Stimulated activated naive CD8-positive, alpha-beta T cell treated with anti-CD3 and anti-CD28 coated beads, Interleukin-15, Interleukin-2, amounts not matched to agents 100 ng/mL and 50 ng/mL, for 24 hours (primary cell): ENCODE data around the gene EDN3.
"Not testable (repeated sequence)": the region's sequence is repeated elsewhere in the genome, so short reads cannot be mapped to it uniquely, and the experiment has no call there.

ENCODE experiments used
- H3K27ac Mint-ChIP-seq: one replicate; pipeline ENCODE4 v1.8.0; 2021; ENCODE audit warnings: mild to moderate bottlenecking, mixed read lengths
- H3K27me3 Mint-ChIP-seq: one replicate; pipeline ENCODE4 v1.8.0; 2021; ENCODE audit warnings: mixed read lengths
- H3K36me3 Mint-ChIP-seq: one replicate; pipeline ENCODE4 v1.8.0; 2021; ENCODE audit warnings: low read depth, mixed read lengths
- H3K4me1 Mint-ChIP-seq: one replicate; pipeline ENCODE4 v1.8.0; 2021; ENCODE audit warnings: low read depth, mixed read lengths
- H3K4me3 Mint-ChIP-seq: one replicate; pipeline ENCODE4 v1.8.0; 2021; ENCODE audit warnings: mild to moderate bottlenecking, mixed read lengths
- H3K9me3 Mint-ChIP-seq: one replicate; pipeline ENCODE4 v1.8.0; 2021; ENCODE audit warnings: mixed read lengths

Gene EDN3

GRCh38 chr20:59338444-59338843, 38.0 kb downstream of the EDN3 start:
- not testable (repeated sequence) for H3K4me1 Mint-ChIP-seq, H3K27ac Mint-ChIP-seq, H3K27me3 Mint-ChIP-seq, H3K36me3 Mint-ChIP-seq, H3K9me3 Mint-ChIP-seq, H3K4me3 Mint-ChIP-seq

GRCh38 chr20:59340201-59340885, 39.9 kb downstream of the EDN3 start:
- peaks cover 5% of the 10 kb centered on the region for H3K9me3 Mint-ChIP-seq
- H3K27ac Mint-ChIP-seq = no peak overlapping the region
- H3K4me1 Mint-ChIP-seq = no peaks in the 10 kb centered on the region
- no peak overlapping the region for H3K4me3 Mint-ChIP-seq
- no peaks in the 10 kb centered on the region for H3K36me3 Mint-ChIP-seq
- H3K27me3 Mint-ChIP-seq = peaks cover 3% of the 10 kb centered on the region

GRCh38 chr20:59341285-59342022, 41.0 kb downstream of the EDN3 start:
- not testable (repeated sequence) for H3K9me3 Mint-ChIP-seq, H3K27me3 Mint-ChIP-seq, H3K27ac Mint-ChIP-seq, H3K4me3 Mint-ChIP-seq, H3K4me1 Mint-ChIP-seq, H3K36me3 Mint-ChIP-seq

- Mint-ChIP-seq H3K4me3 (no peak overlapping the region), H3K27me3 (peaks cover 3% of the 10 kb centered on the region), H3K9me3 (peaks cover 5% of the 10 kb centered on the region), H3K27ac (no peak overlapping the region), H3K4me1 (no peaks in the 10 kb centered on the region), H3K36me3 (no peaks in the 10 kb centered on the region)
Observed at GRCh38 chr20:59342023-59342957, 41.9 kb downstream of the EDN3 start.

- Mint-ChIP-seq H3K36me3 (no peaks in the 10 kb centered on the region), H3K4me1 (no peaks in the 10 kb centered on the region), H3K27ac (no peak overlapping the region), H3K27me3 (peaks cover 3% of the 10 kb centered on the region), H3K9me3 (peaks cover 5% of the 10 kb centered on the region), H3K4me3 (no peak overlapping the region)
Observed at GRCh38 chr20:59346061-59346460, 45.6 kb downstream of the EDN3 start.

- Mint-ChIP-seq H3K4me1 (peaks cover 6% of the 10 kb centered on the region), H3K9me3 (no peaks in the 10 kb centered on the region), H3K27ac (no peak overlapping the region), H3K36me3 (no peaks in the 10 kb centered on the region), H3K27me3 (no peaks in the 10 kb centered on the region), H3K4me3 (no peak overlapping the region)
Observed at GRCh38 chr20:59349277-59349676, 48.9 kb downstream of the EDN3 start.

- Mint-ChIP-seq H3K9me3 (no peaks in the 10 kb centered on the region), H3K27me3 (no peaks in the 10 kb centered on the region), H3K4me3 (no peak overlapping the region), H3K4me1 (peaks cover 6% of the 10 kb centered on the region), H3K36me3 (no peaks in the 10 kb centered on the region), H3K27ac (no peak overlapping the region)
Observed at GRCh38 chr20:59350330-59351156, 50.1 kb downstream of the EDN3 start.

GRCh38 chr20:59351157-59352040, 51.0 kb downstream of the EDN3 start:
- Mint-ChIP-seq H3K27me3 (no peaks in the 10 kb centered on the region), H3K4me3 (no peak overlapping the region), H3K9me3 (no peaks in the 10 kb centered on the region), H3K36me3 (no peaks in the 10 kb centered on the region), H3K27ac (no peak overlapping the region), H3K4me1 (peaks cover 6% of the 10 kb centered on the region)

- no peak overlapping the region for H3K27ac Mint-ChIP-seq
Observed at GRCh38 chr20:59352541-59352940, 52.1 kb downstream of the EDN3 start.

GRCh38 chr20:59352990-59353389, 52.6 kb downstream of the EDN3 start:
- Mint-ChIP-seq H3K4me1 (peaks cover 6% of the 10 kb centered on the region), H3K27ac (no peak overlapping the region), H3K27me3 (no peaks in the 10 kb centered on the region), H3K4me3 (no peak overlapping the region), H3K36me3 (no peaks in the 10 kb centered on the region), H3K9me3 (no peaks in the 10 kb centered on the region)

More at GRCh38 chr20:59352541-59352940, 52.1 kb downstream of the EDN3 start:
- no peaks in the 10 kb centered on the region for H3K27me3 Mint-ChIP-seq
- H3K36me3 Mint-ChIP-seq = no peaks in the 10 kb centered on the region
- no peaks in the 10 kb centered on the region for H3K9me3 Mint-ChIP-seq
- H3K4me1 Mint-ChIP-seq = peaks cover 6% of the 10 kb centered on the region
- H3K4me3 Mint-ChIP-seq = no peak overlapping the region

GRCh38 chr20:59354460-59354859, 54.0 kb downstream of the EDN3 start:
- Mint-ChIP-seq H3K27me3 (no peaks in the 10 kb centered on the region), H3K9me3 (no peaks in the 10 kb centered on the region), H3K4me3 (no peak overlapping the region), H3K27ac (no peak overlapping the region), H3K4me1 (peaks cover 6% of the 10 kb centered on the region), H3K36me3 (no peaks in the 10 kb centered on the region)

- Mint-ChIP-seq H3K27ac (no peak overlapping the region), H3K27me3 (no peaks in the 10 kb centered on the region), H3K4me1 (peaks cover 6% of the 10 kb centered on the region), H3K9me3 (no peaks in the 10 kb centered on the region), H3K36me3 (no peaks in the 10 kb centered on the region), H3K4me3 (no peak overlapping the region)
Observed at GRCh38 chr20:59355242-59355641, 54.8 kb downstream of the EDN3 start.

GRCh38 chr20:59356662-59357165, 56.3 kb downstream of the EDN3 start:
- Mint-ChIP-seq H3K9me3 (no peaks in the 10 kb centered on the region), H3K27ac (no peak overlapping the region), H3K4me3 (no peak overlapping the region), H3K27me3 (no peaks in the 10 kb centered on the region), H3K4me1 (peaks cover 6% of the 10 kb centered on the region), H3K36me3 (no peaks in the 10 kb centered on the region)
